Upper lobe of right lung (tissue), 1 donor: Measurements from ENCODE around the gene RASSF7. TPM values are rescaled to one million over a fixed set of nuclear protein-coding genes. Genes with fewer than 3 reads are reported as not detected.

Experiments used
- ATAC-seq: fragments of 200-7000 bp; cut with Tn5 transposase; one replicate; pipeline ENCODE4 v1.9.1; 2020; ENCODE audit warnings: mild to moderate bottlenecking, moderate library complexity
- DNase-seq: peaks from one replicate; pipeline ENCODE4 v3.0.0-alpha.2; 2020
- H3K27ac ChIP-seq: fragments of 200-600 bp; one replicate; pipeline ENCODE4 v1.8.0; 2022
- H3K27me3 ChIP-seq: fragments of 200-600 bp; one replicate; pipeline ENCODE4 v1.8.0; 2022; ENCODE audit warnings: mild to moderate bottlenecking
- H3K36me3 ChIP-seq: fragments of 200-600 bp; one replicate; pipeline ENCODE4 v1.8.0; 2022
- H3K4me1 ChIP-seq: fragments of 200-600 bp; one replicate; pipeline ENCODE4 v1.8.0; 2022
- H3K4me3 ChIP-seq: fragments of 200-600 bp; one replicate; pipeline ENCODE4 v1.8.0; 2022; ENCODE audit warnings: mild to moderate bottlenecking
- H3K9me3 ChIP-seq: fragments of 200-600 bp; one replicate; pipeline ENCODE4 v1.8.0; 2022
- CTCF ChIP-seq: fragments of 200-600 bp; IDR thresholded peaks from one replicate; pipeline ENCODE4 v1.8.0; 2022; ENCODE audit warnings: antibody characterized with exemption
- intact Hi-C: fragments of 100-400 bp; cut with DNase I; formaldehyde crosslinking; loops from one replicate; pipeline ENCODE4 v1.11.0; 2022
- total RNA-seq: library from RNA; stranded (reverse); fragmentation: NEBNext Ultra II Directional; extraction: Animal tissue kit (Norgen Biotek cat#: 25700); gene quantifications from one replicate; pipeline ENCODE4 v1.2.1, GENCODE V29; 2021
- donor health status: DM: no; HTN: yes; CAD: no; lungs with severe emphysema.

The RASSF7 gene
- total RNA-seq, 1 donor from 2014 or later, result 76.7 TPM

DNA sequence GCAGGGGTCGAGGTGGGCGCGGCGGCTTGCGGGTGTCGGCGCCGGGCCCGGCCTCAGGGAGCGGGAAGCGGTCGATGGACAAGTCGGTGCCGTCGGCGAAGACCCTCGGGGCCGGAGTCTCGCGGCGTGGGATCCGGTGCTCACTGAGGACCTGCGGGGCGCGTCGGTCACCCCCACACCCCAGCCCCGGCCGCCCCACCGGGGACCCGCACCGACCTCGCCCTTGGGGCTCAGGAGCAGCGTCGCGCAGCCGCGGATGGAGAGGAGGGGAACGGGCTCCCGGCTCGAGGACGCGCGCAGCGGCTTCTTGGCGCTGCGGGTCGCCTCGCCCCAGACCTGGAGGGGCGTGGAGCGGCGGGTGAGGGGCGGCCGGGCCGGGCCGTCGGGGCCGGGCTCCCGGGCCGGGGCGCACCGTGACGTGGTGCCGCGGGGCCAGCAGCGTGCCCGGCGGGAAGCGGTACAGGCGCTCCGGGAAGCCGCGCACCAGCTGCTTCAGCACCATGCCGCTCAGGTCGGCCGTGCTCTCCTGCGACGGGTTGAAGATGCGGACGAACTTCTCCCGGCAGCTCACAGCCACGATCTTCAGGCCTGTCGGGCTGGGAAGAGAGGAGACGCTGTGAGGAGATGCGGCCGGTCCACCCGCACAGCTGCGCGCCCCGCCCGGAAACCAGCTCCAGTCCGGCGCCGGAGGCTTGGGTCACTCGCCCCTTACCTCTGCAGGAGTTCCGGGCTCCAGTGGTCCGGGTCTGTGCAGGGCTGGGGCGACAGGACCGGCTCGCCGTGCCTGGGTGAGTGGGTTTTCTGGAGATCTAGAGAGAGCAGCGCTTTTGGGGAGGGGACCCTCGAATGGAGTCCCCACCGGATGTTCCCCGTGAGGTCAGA, 4.7 kb upstream of the RASSF7 start:
- peaks cover 25% of the 10 kb centered on the region for H3K27me3 ChIP-seq
- no peak for DNase-seq
- ATAC-seq, result no peak
- H3K9me3 ChIP-seq, result no peaks in the 10 kb centered on the region
- peak overlapping the region; percentile 17 for H3K27ac ChIP-seq
- H3K4me1 ChIP-seq, result peaks cover 20% of the 10 kb centered on the region
- TF ChIP-seq CTCF, result no peak
- intact Hi-C loops, result loop anchor here (10.0 kb wide), 1 partner anchor 169 kb away; no protein-coding TSS in a partner anchor
- no peaks in the 10 kb centered on the region for H3K36me3 ChIP-seq
- H3K4me3 ChIP-seq, result peak overlapping the region; percentile 52

DNA sequence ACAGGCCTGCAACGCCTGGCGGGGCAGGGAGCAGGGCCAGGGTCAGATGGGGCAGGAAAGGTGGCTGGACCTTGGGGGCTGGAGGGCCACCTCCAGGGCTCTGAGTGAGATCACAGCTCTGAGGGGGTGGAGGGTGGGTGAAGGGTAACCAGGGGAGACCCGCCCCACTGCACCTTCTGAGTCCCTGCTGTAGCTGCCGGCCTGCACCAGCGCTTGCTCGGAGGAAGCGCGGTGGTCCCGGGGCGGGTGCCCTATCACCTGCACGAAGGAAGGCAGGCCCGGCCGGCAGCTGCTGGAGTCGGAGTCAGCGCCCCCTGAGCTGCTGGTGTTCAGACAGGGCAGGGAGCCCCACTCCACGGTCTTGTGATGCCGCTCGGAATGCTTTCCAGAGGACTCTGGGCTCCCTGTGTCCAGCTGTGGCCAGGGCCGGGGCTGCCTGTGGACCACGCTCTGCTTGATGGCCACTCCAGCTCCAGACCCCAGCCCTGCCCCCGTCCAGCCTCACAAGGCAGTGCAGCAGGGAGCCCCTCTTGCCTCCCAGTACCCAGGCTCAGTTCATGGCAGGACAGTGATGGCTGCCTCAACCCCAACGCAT, 4.0 kb upstream of the RASSF7 start:
- intact Hi-C loops, result loop anchor here (10.0 kb wide), 1 partner anchor 168 kb away; no protein-coding TSS in a partner anchor
- H3K4me3 ChIP-seq, result no peak overlapping the region
- H3K4me1 ChIP-seq, result peaks cover 24% of the 10 kb centered on the region
- DNase-seq, result no peak
- H3K27me3 ChIP-seq, result peaks cover 25% of the 10 kb centered on the region
- H3K9me3 ChIP-seq, result no peaks in the 10 kb centered on the region
- TF ChIP-seq CTCF, result no peak
- ATAC-seq, result no peak
- no peak overlapping the region for H3K27ac ChIP-seq
- H3K36me3 ChIP-seq, result no peaks in the 10 kb centered on the region

DNA sequence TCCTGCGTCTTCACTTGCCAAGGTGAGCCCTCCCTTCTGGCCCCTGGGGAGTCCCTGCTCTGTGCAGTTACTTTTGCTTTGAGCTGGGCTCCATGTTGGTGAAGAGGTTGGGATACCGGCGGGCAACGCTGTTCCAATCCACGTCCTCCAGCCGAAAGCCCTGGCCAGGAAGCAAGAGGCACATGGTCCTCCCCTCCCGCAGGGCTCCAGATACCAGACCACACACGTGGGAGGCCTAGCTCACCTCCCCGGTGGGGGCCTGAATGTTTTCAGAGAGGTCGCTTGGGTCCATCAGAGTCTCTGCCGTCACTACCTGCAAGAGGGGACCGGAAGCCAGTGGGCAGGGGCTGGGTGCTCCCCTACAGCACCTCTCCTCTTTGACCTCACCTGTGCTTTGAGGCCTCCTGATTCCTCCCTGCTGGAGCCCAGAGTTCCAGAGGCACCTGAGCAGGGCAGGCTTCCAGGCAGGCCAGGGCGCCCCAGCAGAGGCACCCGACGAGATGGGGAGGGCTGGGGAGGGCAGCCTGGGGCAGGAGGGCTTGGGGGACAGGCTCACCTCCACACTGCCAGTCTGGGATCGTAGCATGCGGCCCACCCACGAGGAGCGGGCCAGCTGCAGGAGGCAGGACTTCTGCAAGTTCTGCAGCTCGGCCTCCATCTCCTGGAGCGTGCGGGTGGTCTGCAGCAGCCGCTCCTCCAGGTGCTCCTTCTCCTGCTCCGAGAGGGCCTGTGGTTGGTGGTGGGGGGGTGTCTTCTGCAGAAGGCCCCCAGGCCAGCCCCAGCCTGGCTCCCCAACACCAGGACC, 3.2 kb upstream of the RASSF7 start:
- peaks cover 24% of the 10 kb centered on the region for H3K4me1 ChIP-seq
- H3K36me3 ChIP-seq, result no peaks in the 10 kb centered on the region
- intact Hi-C loops, result loop anchor here (10.0 kb wide), 1 partner anchor 167 kb away; no protein-coding TSS in a partner anchor
- no peaks in the 10 kb centered on the region for H3K9me3 ChIP-seq
- peaks cover 25% of the 10 kb centered on the region for H3K27me3 ChIP-seq
- no peak for TF ChIP-seq CTCF
- ATAC-seq (no peak), DNase-seq (no peak)
- H3K4me3 ChIP-seq, result no peak overlapping the region
- no peak overlapping the region for H3K27ac ChIP-seq

GRCh38 chr11:558503-558902, 2.3 kb upstream of the RASSF7 start:
- intact Hi-C loops, result loop anchor here (10.0 kb wide), 1 partner anchor 166 kb away; no protein-coding TSS in a partner anchor
- Histone ChIP-seq H3K4me3 (no peak overlapping the region), H3K9me3 (no peaks in the 10 kb centered on the region), H3K27ac (no peak overlapping the region), H3K4me1 (peaks cover 24% of the 10 kb centered on the region), H3K36me3 (no peaks in the 10 kb centered on the region), H3K27me3 (peaks cover 25% of the 10 kb centered on the region)
- DNase-seq (no peak), ATAC-seq (no peak)
- no peak for TF ChIP-seq CTCF

DNA sequence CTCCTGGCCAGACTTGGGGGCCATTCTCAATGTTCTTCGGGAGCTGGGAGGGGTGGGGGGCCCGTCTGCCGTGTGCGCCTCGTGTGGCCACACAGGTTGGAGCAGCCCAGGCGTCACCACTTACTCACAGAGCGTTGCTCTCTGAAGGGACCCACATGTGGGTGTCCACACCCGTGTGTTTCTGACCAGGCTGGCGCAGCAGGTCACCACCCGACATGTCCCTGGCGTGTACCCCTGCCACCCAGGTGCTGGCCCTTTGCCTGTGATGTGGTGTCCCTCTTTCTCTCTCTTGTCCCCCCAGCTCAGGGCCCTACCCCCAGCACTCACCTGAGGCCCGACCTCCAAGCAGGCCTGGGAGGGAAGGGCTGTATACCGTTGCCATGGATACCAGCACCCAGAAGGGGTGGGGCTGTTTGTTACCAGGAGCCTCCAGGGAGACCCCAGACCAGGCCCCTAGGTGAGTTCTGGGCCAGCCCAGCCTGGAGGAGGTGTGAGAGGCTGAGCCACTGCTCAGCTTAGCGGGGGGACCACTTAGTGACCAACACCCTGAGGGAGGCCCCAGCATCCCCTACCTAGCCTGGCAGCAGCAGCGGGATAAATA, 1.6 kb upstream of the RASSF7 start:
- Histone ChIP-seq H3K27ac (no peak overlapping the region), H3K4me3 (no peak overlapping the region), H3K9me3 (no peaks in the 10 kb centered on the region), H3K36me3 (no peaks in the 10 kb centered on the region), H3K4me1 (peaks cover 24% of the 10 kb centered on the region), H3K27me3 (peaks cover 19% of the 10 kb centered on the region)
- no peak for DNase-seq
- intact Hi-C loops, result loop anchor here (10.0 kb wide), 1 partner anchor 166 kb away; no protein-coding TSS in a partner anchor
- ATAC-seq, result no peak
- no peak for TF ChIP-seq CTCF
